ENCODE results near the gene RBMS1. TPM values are rescaled to one million over a fixed set of nuclear protein-coding genes. Genes with fewer than 3 reads are reported as not detected.
A peak's percentile ranks its signal among the peaks of the same experiment; 100 is the strongest.

RBMS1 gene
- total RNA-seq, 1 donor from 2014 or later = 51.1 TPM

- H3K36me3 ChIP-seq = no peaks in the 10 kb centered on the region
- no peak for TF ChIP-seq CTCF (IDR thresholded peaks at IDR 0.05)
- H3K27me3 ChIP-seq = no peaks in the 10 kb centered on the region
- H3K4me3 ChIP-seq = no peak overlapping the region
- no peak for DNase-seq (ENCODE audit: low spot score in 2 of 2)
- peaks cover 2 to 25% of the 10 kb centered on the region in 2 donors for H3K4me1 ChIP-seq
- no peak overlapping the region for H3K27ac ChIP-seq
- peaks cover 0 to 7% of the 10 kb centered on the region in 2 donors for H3K9me3 ChIP-seq
- intact Hi-C loops (cut with DNase I) = no loop called here
These were observed 62.2 kb downstream of the RBMS1 start for GRCh38 chr2:160431441-160431840.

GRCh38 chr2:160430001-160430344 is 63.6 kb downstream of the RBMS1 start:
- peaks cover 5 to 28% of the 10 kb centered on the region in 2 donors for H3K4me1 ChIP-seq

GRCh38 chr2:160429248-160430000 is 64.2 kb downstream of the RBMS1 start:
- Histone ChIP-seq H3K27me3 (no peaks in the 10 kb centered on the region), H3K9me3 (peaks cover 0 to 7% of the 10 kb centered on the region in 2 donors), H3K27ac (peak overlapping the region; percentile 77 to 89), H3K4me1 (peaks cover 5 to 28% of the 10 kb centered on the region in 2 donors), H3K4me3 (no peak overlapping the region), H3K36me3 (no peaks in the 10 kb centered on the region)
- no peak for DNase-seq (ENCODE audit: low spot score in 2 of 2)
- intact Hi-C loops (cut with DNase I) = loop anchor here (5.0 kb wide), 3 partner anchors 63 to 538 kb away; partner anchors contain the start of gene RBMS1
- TF ChIP-seq CTCF (IDR thresholded peaks at IDR 0.05) = peak; percentile 45 to 57 (median 55)

More at GRCh38 chr2:160430001-160430344, 63.6 kb downstream of the RBMS1 start:
- no peak for DNase-seq (ENCODE audit: low spot score in 2 of 2)
- no peak for TF ChIP-seq CTCF (IDR thresholded peaks at IDR 0.05)
- Histone ChIP-seq H3K4me3 (no peak overlapping the region), H3K27me3 (no peaks in the 10 kb centered on the region), H3K36me3 (no peaks in the 10 kb centered on the region), H3K9me3 (peaks cover 0 to 7% of the 10 kb centered on the region in 2 donors), H3K27ac (peak overlapping the region; percentile 77 to 89)
- intact Hi-C loops (cut with DNase I) = no loop called here

DNA sequence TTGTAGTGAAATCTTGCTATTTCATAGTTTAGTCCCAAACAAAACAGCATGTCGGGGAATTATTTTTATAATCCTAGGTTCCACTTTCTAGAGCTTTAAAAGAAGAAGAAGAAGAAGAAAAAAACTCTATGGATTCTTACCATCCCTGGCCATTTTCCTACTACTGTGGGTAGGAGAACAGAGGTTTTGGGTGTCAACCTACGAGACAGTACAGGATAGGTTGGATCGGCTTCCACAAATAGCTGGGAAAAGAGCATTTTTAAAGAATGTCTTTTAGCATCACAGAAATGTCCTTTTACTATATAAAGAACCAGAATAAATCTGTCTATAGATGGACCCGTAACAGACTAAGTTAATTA is 65.2 kb downstream of the RBMS1 start:
- no peak for TF ChIP-seq CTCF (IDR thresholded peaks at IDR 0.05)
- Histone ChIP-seq H3K4me3 (peak overlapping the region; percentile 21 to 55), H3K27me3 (no peaks in the 10 kb centered on the region), H3K36me3 (no peaks in the 10 kb centered on the region), H3K9me3 (peaks cover 0 to 7% of the 10 kb centered on the region in 2 donors), H3K4me1 (peaks cover 3 to 21% of the 10 kb centered on the region in 2 donors), H3K27ac (peak overlapping the region; percentile 77 to 89)
- DNase-seq (ENCODE audit: low spot score in 2 of 2) = no peak
- intact Hi-C loops (cut with DNase I) = loop anchor here (5.0 kb wide), 3 partner anchors 64 to 539 kb away; partner anchors contain the start of gene RBMS1

DNA sequence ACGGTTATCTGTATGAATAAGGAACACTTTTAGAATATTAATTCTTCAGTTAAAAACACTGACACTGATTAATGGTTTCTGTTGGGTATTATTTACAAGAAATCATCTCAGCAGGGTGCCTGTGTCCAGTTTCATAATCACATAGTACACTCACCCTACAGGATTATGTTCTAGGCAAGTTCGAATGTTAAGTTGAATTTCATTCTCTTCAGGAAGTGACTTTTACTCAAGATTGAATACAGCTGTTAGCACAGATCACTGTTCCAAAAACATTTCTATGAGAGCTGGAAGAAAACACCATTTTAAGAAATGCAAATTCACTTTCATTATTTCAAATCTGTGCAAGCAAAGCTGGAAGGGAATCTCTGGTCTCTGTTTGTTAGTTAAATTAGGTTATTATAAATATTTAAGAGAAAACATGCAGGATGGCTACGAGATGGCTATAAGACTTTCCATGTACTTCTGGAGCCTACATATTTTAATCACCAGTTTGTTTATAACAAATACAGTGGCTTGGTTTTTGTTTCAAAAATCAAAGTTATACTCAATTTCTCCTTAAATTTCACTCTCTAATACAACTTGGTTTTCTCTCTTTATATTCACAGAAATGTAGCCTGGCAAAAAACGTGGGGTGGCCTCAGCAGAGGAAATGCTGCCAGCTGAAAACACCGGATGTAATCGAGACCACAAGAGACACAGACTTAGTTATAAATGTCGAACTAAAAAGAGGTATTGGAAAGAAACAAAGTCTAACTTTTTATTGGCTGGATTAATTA is 65.8 kb downstream of the RBMS1 start:
- DNase-seq (ENCODE audit: low spot score in 2 of 2) = no peak
- Histone ChIP-seq H3K9me3 (peaks cover 0 to 7% of the 10 kb centered on the region in 2 donors), H3K36me3 (no peaks in the 10 kb centered on the region), H3K4me1 (peaks cover 3 to 18% of the 10 kb centered on the region in 2 donors), H3K27ac (peak overlapping the region; percentile 77 to 89), H3K4me3 (peak overlapping the region; percentile 21 to 55), H3K27me3 (no peaks in the 10 kb centered on the region)
- intact Hi-C loops (cut with DNase I) = loop anchor here (5.0 kb wide), 3 partner anchors 64 to 539 kb away; partner anchors contain the start of gene RBMS1
- no peak for TF ChIP-seq CTCF (IDR thresholded peaks at IDR 0.05)
